HG02943 (cell line): ENCODE data around the gene BBS12.
A peak's percentile ranks its signal among the peaks of the same experiment; 100 is the strongest.

Source experiments
- ATAC-seq: cut with Tn5 transposase; IDR thresholded peaks from one replicate; pipeline ENCODE4 v1.9.1; 2021; ENCODE audit warnings: mild to moderate bottlenecking, low read depth, moderate library complexity; ENCODE audit not compliant: unreplicated experiment

The BBS12 gene

GRCh38 chr4:122732329-122733026 is at the start of gene BBS12:
TSS of gene BBS12 (plus strand) at chr4:122732704. CDS start at chr4:122741893, 9,189 bp downstream.
- ATAC-seq, result peak; percentile 100

- ATAC-seq, result no peak
These were observed 45.8 kb upstream of the BBS12 start for GRCh38 chr4:122686691-122687090.

GRCh38 chr4:122687531-122688061 is 44.9 kb upstream of the BBS12 start:
- no peak for ATAC-seq

- no peak for ATAC-seq
These were observed 43.9 kb upstream of the BBS12 start for GRCh38 chr4:122688529-122689140.

GRCh38 chr4:122689972-122690371 is 42.5 kb upstream of the BBS12 start:
- peak; percentile 96 for ATAC-seq

- ATAC-seq, result no peak
These were observed 40.5 kb upstream of the BBS12 start for GRCh38 chr4:122691988-122692387.

GRCh38 chr4:122692641-122693520 is 39.6 kb upstream of the BBS12 start:
- ATAC-seq, result no peak

GRCh38 chr4:122695226-122695625 is 37.3 kb upstream of the BBS12 start:
- no peak for ATAC-seq

GRCh38 chr4:122700178-122700725 is 32.3 kb upstream of the BBS12 start:
- ATAC-seq, result no peak

- ATAC-seq, result no peak
These were observed 31.4 kb upstream of the BBS12 start for GRCh38 chr4:122701061-122701460.

- no peak for ATAC-seq
These were observed 30.5 kb upstream of the BBS12 start for GRCh38 chr4:122701965-122702364.

- ATAC-seq, result no peak
These were observed 29.6 kb upstream of the BBS12 start for GRCh38 chr4:122702939-122703338.

- ATAC-seq, result no peak
These were observed 28.6 kb upstream of the BBS12 start for GRCh38 chr4:122703868-122704267.

GRCh38 chr4:122705009-122705408 is 27.5 kb upstream of the BBS12 start:
- no peak for ATAC-seq

GRCh38 chr4:122705547-122706117 is 26.9 kb upstream of the BBS12 start:
- no peak for ATAC-seq

- ATAC-seq, result no peak
These were observed 26.0 kb upstream of the BBS12 start for GRCh38 chr4:122706511-122706910.

- no peak for ATAC-seq
These were observed 25.0 kb upstream of the BBS12 start for GRCh38 chr4:122707497-122707896.

- no peak for ATAC-seq
These were observed 23.3 kb upstream of the BBS12 start for GRCh38 chr4:122709236-122709635.

- ATAC-seq, result peak; percentile 67
These were observed 21.8 kb upstream of the BBS12 start for GRCh38 chr4:122710434-122711308.
